Common myeloid progenitor, CD34-positive (primary cell): Measurements from ENCODE around the gene RHBDL3.

Experiments
- CTCF ChIA-PET: fragments of 350-600 bp; sonication (Branson Sonifier 250); formaldehyde crosslinking; loops from one replicate; lab custom pipeline; 2021; ENCODE audit warnings: antibody characterized with exemption; lab: Charles Lee
- POLR2A ChIA-PET: fragments of 350-600 bp; sonication (Branson Sonifier 250); formaldehyde crosslinking; loops from one replicate; lab custom pipeline; 2021; ENCODE audit warnings: antibody characterized with exemption; lab: Charles Lee
- DNase-seq, 3 donors: peaks; one replicate each; pipeline versions ENCODE4 v3.0.0 to v3.0.0-alpha.2; 2013
- H3K27ac ChIP-seq, 2 experiments: 1 replicate in 1 of 2; 2 replicates in 1 of 2; pipeline ENCODE4 v1.7.0; 2013; ENCODE audit warnings: inconsistent platforms in 2 of 2, low read length in 2 of 2, mild to moderate bottlenecking in 2 of 2, low read depth in 1 of 2, moderate library complexity in 1 of 2; ENCODE audit not compliant: severe bottlenecking in 2 of 2, insufficient read depth in 1 of 2, poor library complexity in 1 of 2
- H3K27me3 ChIP-seq, 5 experiments: replicated peaks in 2 of 5; 1 replicate in 3 of 5; 2 replicates in 2 of 5; pipeline versions ENCODE4 v1.6.1 to v1.7.0; 2013; ENCODE audit warnings: low read length in 4 of 5, mild to moderate bottlenecking in 2 of 5, moderate library complexity in 2 of 5, inconsistent platforms in 1 of 5; ENCODE audit not compliant: insufficient read depth in 5 of 5, control insufficient read depth in 4 of 5
- H3K36me3 ChIP-seq, 4 experiments: 1 replicate in 2 of 4; 2 replicates in 2 of 4; pipeline versions ENCODE4 v1.6.1 to v1.7.0; 2013; ENCODE audit warnings: low read length in 3 of 4, control low read depth in 1 of 4, mild to moderate bottlenecking in 1 of 4; ENCODE audit not compliant: control insufficient read depth in 4 of 4, insufficient read depth in 4 of 4
- H3K4me1 ChIP-seq, 4 experiments: 1 replicate in 3 of 4; 2 replicates in 1 of 4; pipeline versions ENCODE4 v1.6.1 to v1.7.1; 2013; ENCODE audit warnings: low read length in 3 of 4, mild to moderate bottlenecking in 3 of 4, control low read depth in 1 of 4, inconsistent platforms in 1 of 4, moderate library complexity in 1 of 4; ENCODE audit not compliant: control insufficient read depth in 4 of 4, insufficient read depth in 4 of 4; ENCODE audit errors: control extremely low read depth in 1 of 4
- H3K4me3 ChIP-seq, 7 experiments: 1 replicate in 4 of 7; 2 replicates in 3 of 7; pipeline versions ENCODE4 v1.5.1 to v1.7.0; 2013; ENCODE audit warnings: mild to moderate bottlenecking in 7 of 7, low read length in 6 of 7, moderate library complexity in 6 of 7, inconsistent platforms in 2 of 7, low read depth in 2 of 7, control low read depth in 1 of 7; ENCODE audit not compliant: insufficient read depth in 4 of 7, control insufficient read depth in 1 of 7; ENCODE audit errors: extremely low read depth in 1 of 7
- H3K9me3 ChIP-seq, 5 experiments: 1 replicate in 4 of 5; 2 replicates in 1 of 5; pipeline versions ENCODE4 v1.6.1 to v1.7.1; 2013; ENCODE audit warnings: low read length in 4 of 5, mild to moderate bottlenecking in 2 of 5, inconsistent platforms in 1 of 5, low read depth in 1 of 5, moderate library complexity in 1 of 5; ENCODE audit not compliant: control insufficient read depth in 4 of 5, insufficient read depth in 2 of 5; ENCODE audit errors: control extremely low read depth in 1 of 5
- WGBS: methylation state at CpG from one replicate; pipeline ENCODE4 v1.1.5; 2013; ENCODE audit not compliant: insufficient coverage; 5-methylcytosine and 5-hydroxymethylcytosine counted together

The RHBDL3 gene

GRCh38 chr17:32264823-32265191 lies 825 bp upstream of the RHBDL3 start:
- Histone ChIP-seq H3K4me1 (peaks cover 0 to 24% (median 23%) of the 10 kb centered on the region in 4 experiments), H3K27me3 (peaks cover 9 to 74% (median 54%) of the 10 kb centered on the region in 5 experiments), H3K4me3 (no peak overlapping the region), H3K36me3 (no peaks in the 10 kb centered on the region), H3K27ac (no peak overlapping the region), H3K9me3 (no peaks in the 10 kb centered on the region)
- no peak for DNase-seq
- ChIA-PET CTCF (interaction anchor here (1.3 to 1.6 kb wide), 2 partner anchors 11 to 54 kb away, joined by 4 to 6 read pairs; no protein-coding TSS in a partner anchor), POLR2A (no interaction called here)
- WGBS: 39% methylated on average over 6 of the region's 8 CpGs

- Histone ChIP-seq H3K27me3 (peaks cover 9 to 82% (median 54%) of the 10 kb centered on the region in 5 experiments), H3K4me3 (peak overlapping the region; percentile 25 to 73 (median 46)), H3K27ac (no peak overlapping the region), H3K36me3 (no peaks in the 10 kb centered on the region), H3K4me1 (peaks cover 0 to 24% (median 23%) of the 10 kb centered on the region in 4 experiments), H3K9me3 (no peaks in the 10 kb centered on the region)
- WGBS: under 1% methylated on average over 43 of the region's 55 CpGs
- POLR2A ChIA-PET: interaction anchor here (1.2 kb wide), 1 partner anchor 20 kb away, joined by 5 read pairs; no protein-coding TSS in a partner anchor
- CTCF ChIA-PET: interaction anchor here (1.0 kb wide), 2 partner anchors 8 to 10 kb away, joined by 3 to 4 read pairs; no protein-coding TSS in a partner anchor
- DNase-seq: no peak
Measured at GRCh38 chr17:32266051-32266388, 388 bp downstream of the RHBDL3 start.

- POLR2A ChIA-PET: interaction anchor here (1.2 kb wide), 1 partner anchor 19 kb away, joined by 5 read pairs; no protein-coding TSS in a partner anchor
Measured at GRCh38 chr17:32266389-32267301, 1.0 kb downstream of the RHBDL3 start.

DNA sequence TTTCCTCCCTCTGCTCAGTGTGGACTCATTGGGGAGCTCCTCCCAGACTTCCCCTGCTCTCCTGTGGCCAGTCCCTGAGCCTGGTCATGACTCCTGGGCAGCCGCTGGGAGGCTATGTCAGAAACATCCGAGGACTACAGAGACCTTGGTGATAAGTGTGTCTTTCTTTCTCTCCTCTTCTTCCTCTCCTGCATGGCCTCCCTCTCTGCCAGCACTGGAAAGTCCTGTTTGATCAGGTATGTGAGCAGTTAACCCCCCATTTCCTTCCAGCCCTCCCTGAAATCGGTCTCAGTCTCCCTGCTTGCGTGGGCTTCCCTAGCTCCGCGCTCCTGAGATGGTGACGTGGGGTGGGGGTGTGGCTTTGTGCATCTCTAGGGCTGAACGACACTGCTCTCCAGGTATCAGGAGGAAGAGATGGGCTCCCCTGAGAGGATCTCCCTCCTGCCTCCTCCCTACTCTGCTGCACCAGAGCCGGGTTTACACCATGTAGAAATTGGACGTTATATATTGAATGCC lies 2.1 kb downstream of the RHBDL3 start:
- Histone ChIP-seq H3K27me3 (peaks cover 9 to 74% (median 51%) of the 10 kb centered on the region in 5 experiments), H3K9me3 (no peaks in the 10 kb centered on the region), H3K4me3 (peak overlapping the region in 1 of 7 experiments; percentile 16), H3K27ac (no peak overlapping the region), H3K4me1 (peaks cover 0 to 24% (median 23%) of the 10 kb centered on the region in 4 experiments), H3K36me3 (no peaks in the 10 kb centered on the region)
- POLR2A ChIA-PET: no interaction called here
- CTCF ChIA-PET: interaction anchor here (0.7 kb wide), 1 partner anchor 10 kb away, joined by 4 read pairs; no protein-coding TSS in a partner anchor
- 27% methylated on average over 3 of the region's 10 CpGs for WGBS
- DNase-seq: no peak

More at GRCh38 chr17:32266389-32267301, 1.0 kb downstream of the RHBDL3 start:
- DNase-seq: peak in 2 of 3 donors; percentile 79 to 87
- Histone ChIP-seq H3K27ac (no peak overlapping the region), H3K9me3 (no peaks in the 10 kb centered on the region), H3K4me1 (peaks cover 0 to 24% (median 23%) of the 10 kb centered on the region in 4 experiments), H3K27me3 (peaks cover 9 to 82% (median 54%) of the 10 kb centered on the region in 5 experiments), H3K4me3 (peak overlapping the region; percentile 25 to 73 (median 58)), H3K36me3 (no peaks in the 10 kb centered on the region)
- CTCF ChIA-PET: interaction anchor here (0.9 to 1.0 kb wide), 3 partner anchors 9 to 53 kb away, joined by 3 to 4 read pairs (median 3); no protein-coding TSS in a partner anchor
- WGBS: 0% methylated on average over 54 of the region's 78 CpGs

GRCh38 chr17:32268734-32269288 lies 3.2 kb downstream of the RHBDL3 start:
- H3K4me1 ChIP-seq: peaks cover 0 to 24% (median 23%) of the 10 kb centered on the region in 4 experiments
- no peak overlapping the region for H3K27ac ChIP-seq
- ChIA-PET POLR2A (no interaction called here), CTCF (no interaction called here)
- DNase-seq: no peak
- H3K9me3 ChIP-seq: no peaks in the 10 kb centered on the region
- H3K4me3 ChIP-seq: no peak overlapping the region
- peaks cover 9 to 63% (median 51%) of the 10 kb centered on the region in 5 experiments for H3K27me3 ChIP-seq
- H3K36me3 ChIP-seq: no peaks in the 10 kb centered on the region
- WGBS: 95% methylated on average over 4 of the region's 7 CpGs

- no peaks in the 10 kb centered on the region for H3K9me3 ChIP-seq
- H3K27ac ChIP-seq: no peak overlapping the region
- H3K4me3 ChIP-seq: no peak overlapping the region
- ChIA-PET POLR2A (no interaction called here), CTCF (no interaction called here)
- DNase-seq: peak in 1 of 3 donors; percentile 21
- H3K27me3 ChIP-seq: peaks cover 9 to 58% (median 45%) of the 10 kb centered on the region in 5 experiments
- H3K4me1 ChIP-seq: peaks cover 0 to 24% (median 23%) of the 10 kb centered on the region in 4 experiments
- WGBS: 88% methylated on average over 10 of the region's 11 CpGs
- H3K36me3 ChIP-seq: no peaks in the 10 kb centered on the region
Measured at GRCh38 chr17:32269377-32269776, 3.7 kb downstream of the RHBDL3 start.
